ENCODE results near the gene MYO18B.
A peak's percentile ranks its signal among the peaks of the same experiment; 100 is the strongest.

The MYO18B gene

GRCh38 chr22:25714739-25715138, 27.2 kb upstream of the MYO18B start:
- DNase-seq (ENCODE audit: low read depth), result no peak

GRCh38 chr22:25716637-25717036, 25.4 kb upstream of the MYO18B start:
- DNase-seq (ENCODE audit: low read depth), result no peak

GRCh38 chr22:25718135-25718840, 23.7 kb upstream of the MYO18B start:
- DNase-seq (ENCODE audit: low read depth), result no peak

GRCh38 chr22:25722223-25722622, 19.8 kb upstream of the MYO18B start:
- no peak for DNase-seq (ENCODE audit: low read depth)

- no peak for DNase-seq (ENCODE audit: low read depth)
These were observed 19.4 kb upstream of the MYO18B start for GRCh38 chr22:25722626-25723025.

GRCh38 chr22:25726241-25726640, 15.7 kb upstream of the MYO18B start:
- DNase-seq (ENCODE audit: low read depth), result no peak

- no peak for DNase-seq (ENCODE audit: low read depth)
These were observed 13.9 kb upstream of the MYO18B start for GRCh38 chr22:25728071-25728470.

GRCh38 chr22:25729016-25729995, 12.7 kb upstream of the MYO18B start:
- DNase-seq (ENCODE audit: low read depth), result no peak

GRCh38 chr22:25735650-25736049, 6.3 kb upstream of the MYO18B start:
- DNase-seq (ENCODE audit: low read depth), result no peak

GRCh38 chr22:25736378-25737011, 5.5 kb upstream of the MYO18B start:
- DNase-seq (ENCODE audit: low read depth), result peak; percentile 16

GRCh38 chr22:25739659-25740344, 2.2 kb upstream of the MYO18B start:
- no peak for DNase-seq (ENCODE audit: low read depth)

GRCh38 chr22:25742918-25743708, 1.1 kb downstream of the MYO18B start:
- DNase-seq (ENCODE audit: low read depth), result no peak

- no peak for DNase-seq (ENCODE audit: low read depth)
These were observed 2.7 kb downstream of the MYO18B start for GRCh38 chr22:25744694-25745093.

GRCh38 chr22:25745341-25746011, 3.5 kb downstream of the MYO18B start:
- no peak for DNase-seq (ENCODE audit: low read depth)

GRCh38 chr22:25746012-25746373, 4.0 kb downstream of the MYO18B start:
- DNase-seq (ENCODE audit: low read depth), result no peak

GRCh38 chr22:25747245-25747944, 5.4 kb downstream of the MYO18B start:
- no peak for DNase-seq (ENCODE audit: low read depth)

GRCh38 chr22:25748140-25748539, 6.2 kb downstream of the MYO18B start:
- no peak for DNase-seq (ENCODE audit: low read depth)

- DNase-seq (ENCODE audit: low read depth), result no peak
These were observed 6.7 kb downstream of the MYO18B start for GRCh38 chr22:25748704-25749103.

GRCh38 chr22:25749420-25750169, 7.6 kb downstream of the MYO18B start:
- peak; percentile 11 for DNase-seq (ENCODE audit: low read depth)
